H1 (cell line): Measurements from ENCODE around the gene UNC119B. TPM values are rescaled to one million over a fixed set of nuclear protein-coding genes. Genes with fewer than 3 reads are reported as not detected.

Source experiments
- ASH2L ChIP-seq: fragments of 200-600, 300-600 bp; sonication (generic); IDR thresholded peaks from one replicate; pipeline ENCODE4 v1.7.1; 2017; ENCODE audit warnings: low read length
- TBP ChIP-seq: IDR thresholded peaks from 2 replicates; pipeline ENCODE4 v1.6.1; 2011; ENCODE audit warnings: low read depth, low read length, improper control_type of control experiment
- polyA plus RNA-seq, 7 experiments: library from polyadenylated mRNA; depleted of rRNA in 3 of 7; stranded (reverse) in 5 of 7; unstranded in 2 of 7; fragments of >200 nt in 5 of 7; fragments of 200-250 nt in 2 of 7; gene quantifications; 1 replicate in 5 of 7; 2 replicates in 1 of 7; 4 replicates in 1 of 7; pipeline versions ENCODE4 v1.2.1 to v1.2.3, GENCODE V29; 2011 to 2013; ENCODE audit warnings: missing spikeins in 2 of 7, mixed read lengths in 2 of 7
- total RNA-seq: library from RNA; stranded (reverse); fragmentation: NEBNext Ultra II Directional; extraction: Animal tissue kit (Norgen Biotek cat#: 25700); gene quantifications from 2 replicates; pipeline ENCODE4 v1.2.1, GENCODE V29; 2021
- TF ChIP-seq, protein P1 (sequence below): IDR thresholded peaks from 2 replicates; pipeline ENCODE4 v1.6.1; 2012; ENCODE audit warnings: low read length, inconsistent platforms
- TF ChIP-seq, protein P2 (sequence below): IDR thresholded peaks from 2 replicates; pipeline ENCODE4 v1.6.1; 2011; ENCODE audit warnings: low read length, improper control_type of control experiment

Gene UNC119B
- total and polyA plus RNA-seq, 2 of the 8 experiments (the other 6 are each of a cell fraction or from before 2014, with no cell fraction given) = 40.5 to 50.1 TPM

DNA sequence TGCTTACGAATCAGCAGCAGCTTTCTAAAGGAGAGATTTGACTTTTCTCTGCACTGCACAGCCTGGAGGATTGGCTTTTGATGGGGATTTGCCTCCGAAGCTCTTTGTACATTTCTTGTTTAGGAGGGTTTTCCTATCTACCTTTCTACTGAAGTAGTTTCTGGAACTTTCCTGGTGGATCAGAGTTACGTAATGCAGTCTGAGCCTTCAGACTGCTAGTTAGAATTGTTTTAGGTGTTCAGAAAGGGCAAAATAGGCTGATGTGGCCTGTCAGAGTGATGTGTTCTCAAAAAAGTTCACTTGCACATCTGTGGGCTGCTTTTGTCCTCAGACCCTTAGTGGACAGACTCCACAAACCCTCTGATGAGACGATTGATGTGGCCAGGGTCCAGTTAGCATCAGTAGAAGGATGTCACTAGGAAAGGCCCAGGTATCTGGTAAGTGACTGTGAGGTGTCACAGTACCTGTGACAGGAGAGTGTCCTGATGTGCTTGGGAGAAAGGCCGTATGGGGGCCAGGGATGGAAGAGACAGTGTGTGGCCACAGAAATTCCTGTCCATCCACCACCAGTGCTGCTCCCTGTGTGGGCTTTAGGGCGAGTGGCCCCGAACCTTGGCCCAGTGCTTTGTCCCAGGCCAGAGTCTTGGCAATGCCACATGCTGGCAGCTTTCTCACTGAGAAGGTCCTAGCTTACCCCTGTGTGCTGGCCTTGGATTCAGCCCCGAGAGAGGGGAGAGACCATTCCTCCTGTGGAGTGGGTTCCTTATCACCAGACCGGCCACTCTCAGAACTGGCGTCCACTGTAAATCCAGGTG is 10.9 kb downstream of the UNC119B start (continued):
- TF ChIP-seq TBP (no peak), ASH2L (no peak)
- TF ChIP-seq, protein P1, sequence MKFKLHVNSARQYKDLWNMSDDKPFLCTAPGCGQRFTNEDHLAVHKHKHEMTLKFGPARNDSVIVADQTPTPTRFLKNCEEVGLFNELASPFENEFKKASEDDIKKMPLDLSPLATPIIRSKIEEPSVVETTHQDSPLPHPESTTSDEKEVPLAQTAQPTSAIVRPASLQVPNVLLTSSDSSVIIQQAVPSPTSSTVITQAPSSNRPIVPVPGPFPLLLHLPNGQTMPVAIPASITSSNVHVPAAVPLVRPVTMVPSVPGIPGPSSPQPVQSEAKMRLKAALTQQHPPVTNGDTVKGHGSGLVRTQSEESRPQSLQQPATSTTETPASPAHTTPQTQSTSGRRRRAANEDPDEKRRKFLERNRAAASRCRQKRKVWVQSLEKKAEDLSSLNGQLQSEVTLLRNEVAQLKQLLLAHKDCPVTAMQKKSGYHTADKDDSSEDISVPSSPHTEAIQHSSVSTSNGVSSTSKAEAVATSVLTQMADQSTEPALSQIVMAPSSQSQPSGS = no peak
- TF ChIP-seq, protein P2, sequence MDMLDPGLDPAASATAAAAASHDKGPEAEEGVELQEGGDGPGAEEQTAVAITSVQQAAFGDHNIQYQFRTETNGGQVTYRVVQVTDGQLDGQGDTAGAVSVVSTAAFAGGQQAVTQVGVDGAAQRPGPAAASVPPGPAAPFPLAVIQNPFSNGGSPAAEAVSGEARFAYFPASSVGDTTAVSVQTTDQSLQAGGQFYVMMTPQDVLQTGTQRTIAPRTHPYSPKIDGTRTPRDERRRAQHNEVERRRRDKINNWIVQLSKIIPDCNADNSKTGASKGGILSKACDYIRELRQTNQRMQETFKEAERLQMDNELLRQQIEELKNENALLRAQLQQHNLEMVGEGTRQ = no peak
